Stimulated activated naive CD8-positive, alpha-beta T cell treated with anti-CD3 and anti-CD28 coated beads, Interleukin-15, Interleukin-2, amounts not matched to agents 100 U/mL and 50 U/mL, for 24 hours (primary cell): ENCODE measurements around the gene FSD2.
"Not testable (repeated sequence)": the region's sequence is repeated elsewhere in the genome, so short reads cannot be mapped to it uniquely, and the experiment has no call there.

Source experiments
- ATAC-seq: fragments of 150-1000 bp; cut with Tn5 transposase; one replicate; pipeline ENCODE4 v1.10.0; 2021
- DNase-seq: peaks from one replicate; pipeline ENCODE4 v3.0.0; 2021

FSD2 gene

DNA sequence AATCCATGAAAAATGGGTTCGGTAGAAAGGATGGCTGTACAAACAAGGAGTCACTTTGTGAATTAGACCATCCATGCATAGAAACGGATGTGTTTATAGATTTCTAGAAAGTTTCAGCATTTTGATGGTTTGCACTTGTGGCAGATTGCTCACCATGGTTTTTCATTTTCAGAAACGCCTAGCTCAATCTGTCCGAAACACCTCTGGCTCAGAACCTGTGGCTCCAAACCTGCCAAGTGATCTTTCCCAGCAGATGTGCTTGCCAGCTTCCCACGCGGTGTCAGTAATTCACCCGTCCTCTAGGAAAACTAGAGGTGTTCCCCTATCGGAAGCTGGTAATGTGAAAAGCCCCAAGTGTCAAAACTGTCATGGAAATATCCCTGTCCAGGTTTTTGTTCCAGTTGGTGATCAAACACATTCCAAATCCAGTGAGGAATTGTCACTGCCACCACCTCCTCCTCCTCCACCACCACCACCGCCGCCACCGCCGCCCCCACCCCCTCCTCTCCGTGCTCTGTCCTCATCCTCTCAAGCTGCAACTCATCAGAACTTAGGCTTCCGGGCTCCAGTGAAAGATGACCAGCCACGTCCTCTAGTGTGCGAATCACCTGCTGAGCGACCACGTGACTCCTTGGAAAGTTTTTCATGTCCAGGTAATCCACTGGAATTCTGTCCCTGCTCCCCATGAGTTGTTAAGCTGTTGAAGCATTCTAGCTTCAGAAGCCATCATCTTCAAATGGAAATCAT is 24.7 kb upstream of the FSD2 start:
- ATAC-seq (no peak), DNase-seq (no peak)

DNA sequence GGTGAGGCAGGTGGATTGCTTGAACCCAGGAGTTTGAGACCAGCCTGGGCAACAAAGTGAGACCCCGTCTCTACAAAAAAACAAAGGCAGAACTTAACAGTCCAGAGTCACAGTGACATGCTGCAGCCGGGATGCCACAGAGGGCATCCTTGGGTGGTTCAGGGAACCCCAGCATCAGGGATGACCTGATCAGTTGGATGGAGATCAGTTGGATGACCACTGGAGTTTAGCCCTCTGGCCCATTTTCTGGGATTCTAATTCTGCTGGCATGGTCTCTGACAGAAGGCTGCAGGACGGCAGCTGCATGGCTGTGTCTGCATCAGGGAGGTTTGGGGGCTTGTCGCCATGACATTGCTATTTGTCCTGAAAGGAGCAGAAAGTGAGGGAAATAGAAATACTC is 23.4 kb upstream of the FSD2 start:
- no peak for ATAC-seq
- no peak for DNase-seq

DNA sequence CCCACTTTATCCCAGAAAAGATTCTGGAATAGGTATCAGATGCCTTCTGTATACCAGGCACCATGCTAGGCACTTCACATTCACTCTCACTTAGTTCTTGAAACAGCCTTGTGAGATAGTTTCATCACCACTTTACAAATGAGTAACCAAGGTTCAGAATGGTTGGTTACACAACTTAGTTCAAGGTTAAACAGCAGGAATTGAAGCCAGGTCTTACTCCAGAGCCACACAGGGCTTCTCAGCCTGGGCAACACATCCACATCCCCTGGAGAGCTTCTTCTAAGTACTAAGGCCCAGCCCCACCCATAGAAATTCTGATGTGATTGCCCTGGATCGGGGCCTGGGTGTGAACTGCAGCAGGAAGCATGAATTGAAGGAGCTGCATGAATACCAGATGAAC is 22.2 kb upstream of the FSD2 start:
- no peak for DNase-seq
- no peak for ATAC-seq

DNA sequence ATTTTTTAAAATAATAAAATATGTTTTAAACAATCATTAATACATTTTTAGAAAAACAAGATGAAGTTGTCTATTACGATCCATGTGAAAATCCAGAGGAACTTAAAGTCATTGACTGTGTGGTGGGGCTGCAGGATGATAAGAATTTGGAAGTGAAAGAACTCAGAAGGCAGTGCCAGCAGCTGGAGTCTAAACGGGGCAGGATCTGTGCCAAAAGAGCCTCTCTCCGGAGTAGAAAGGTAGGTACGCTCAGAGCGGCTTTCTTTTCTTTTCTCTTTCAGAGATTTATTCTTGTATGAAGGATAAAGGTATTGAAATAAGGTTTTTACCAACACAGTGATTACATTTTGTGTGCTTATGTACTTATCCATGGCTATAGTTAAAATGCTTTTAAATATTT is 17.2 kb upstream of the FSD2 start:
- ATAC-seq, result no peak
- no peak for DNase-seq

GRCh38 chr15:82821851-82822250 is 16.0 kb upstream of the FSD2 start:
- not testable (repeated sequence) for ATAC-seq, DNase-seq

DNA sequence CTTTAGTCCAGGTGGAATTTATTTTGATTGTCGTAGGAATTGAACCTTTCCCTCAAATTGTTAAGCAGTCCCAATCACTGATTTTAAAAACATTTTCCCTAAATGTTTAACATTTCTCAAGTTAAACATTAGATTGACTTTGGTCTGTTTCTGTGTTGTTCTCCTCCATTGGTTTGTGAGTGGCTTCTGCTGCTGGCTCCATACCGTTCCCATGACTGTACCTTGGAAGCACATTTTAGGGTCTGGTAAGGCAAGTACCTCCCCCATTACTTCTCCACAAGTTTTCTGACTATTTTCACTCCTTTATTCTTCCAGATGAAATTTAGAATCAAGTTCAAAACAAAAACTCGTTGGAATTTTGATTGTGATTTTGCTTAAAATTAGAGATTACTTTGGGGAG is 15.5 kb upstream of the FSD2 start:
- not testable (repeated sequence) for DNase-seq, ATAC-seq

DNA sequence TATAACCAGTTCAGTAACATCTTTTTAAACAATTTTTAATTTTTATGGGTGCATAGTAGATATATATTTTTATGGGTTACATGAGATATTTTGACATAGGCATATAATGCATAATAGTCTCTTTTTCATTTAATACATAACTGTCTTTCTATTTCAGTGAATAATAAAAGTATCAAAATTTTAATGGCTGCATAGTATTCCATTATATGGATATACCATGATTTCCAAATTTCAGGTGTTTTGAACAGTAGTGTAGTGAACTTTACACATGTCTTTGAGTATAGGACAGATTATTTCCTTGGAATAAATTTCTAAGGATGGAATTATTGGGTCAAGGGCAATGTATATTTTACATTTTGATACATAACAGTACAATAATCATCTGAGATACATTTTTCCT is 14.3 kb upstream of the FSD2 start:
- no peak for ATAC-seq

GRCh38 chr15:82812994-82813393 is 7.1 kb upstream of the FSD2 start:
- ATAC-seq, result no peak
- no peak for DNase-seq

More for the DNA sequence above, 14.3 kb upstream of the FSD2 start:
- no peak for DNase-seq

DNA sequence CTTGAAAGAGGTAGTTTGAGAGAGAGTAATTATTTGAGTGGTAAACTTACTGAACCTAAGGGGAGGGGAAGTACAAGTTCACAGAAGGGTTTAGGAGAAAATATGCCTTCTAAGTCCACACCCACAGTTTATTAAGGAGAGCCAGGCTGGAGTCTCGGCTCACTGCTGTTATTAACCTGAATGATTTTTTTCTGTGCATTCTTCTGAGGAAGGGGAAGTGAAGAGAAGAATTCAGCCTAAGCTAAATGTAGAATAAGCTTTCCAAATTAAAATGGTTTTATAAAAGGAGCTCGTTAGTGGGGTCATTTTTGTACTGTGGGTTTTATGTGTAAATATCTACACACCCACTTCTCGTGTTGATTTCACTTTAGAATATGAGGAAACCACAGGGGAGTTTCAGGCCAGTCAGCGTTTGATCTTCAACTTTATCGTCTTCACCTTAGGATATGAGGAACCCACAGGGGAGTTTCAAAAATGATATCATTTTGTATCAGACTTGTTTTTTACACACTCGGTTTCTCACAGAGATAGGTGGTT is 5.1 kb upstream of the FSD2 start:
- DNase-seq (peak; percentile 21), ATAC-seq (no peak)

- peak; percentile 53 for DNase-seq
- peak; percentile 22 for ATAC-seq
Observed at GRCh38 chr15:82810061-82810889, 4.4 kb upstream of the FSD2 start.

- DNase-seq (peak; percentile 95), ATAC-seq (peak; percentile 97)
Observed at GRCh38 chr15:82809308-82810060, 3.6 kb upstream of the FSD2 start, which contains the start of gene WHAMM. Gene WHAMM, plus strand, starts transcription at chr15:82809628. Its CDS starts 99 bp downstream, at chr15:82809727.

GRCh38 chr15:82808634-82809041 is 2.8 kb upstream of the FSD2 start:
- no peak for DNase-seq

DNA sequence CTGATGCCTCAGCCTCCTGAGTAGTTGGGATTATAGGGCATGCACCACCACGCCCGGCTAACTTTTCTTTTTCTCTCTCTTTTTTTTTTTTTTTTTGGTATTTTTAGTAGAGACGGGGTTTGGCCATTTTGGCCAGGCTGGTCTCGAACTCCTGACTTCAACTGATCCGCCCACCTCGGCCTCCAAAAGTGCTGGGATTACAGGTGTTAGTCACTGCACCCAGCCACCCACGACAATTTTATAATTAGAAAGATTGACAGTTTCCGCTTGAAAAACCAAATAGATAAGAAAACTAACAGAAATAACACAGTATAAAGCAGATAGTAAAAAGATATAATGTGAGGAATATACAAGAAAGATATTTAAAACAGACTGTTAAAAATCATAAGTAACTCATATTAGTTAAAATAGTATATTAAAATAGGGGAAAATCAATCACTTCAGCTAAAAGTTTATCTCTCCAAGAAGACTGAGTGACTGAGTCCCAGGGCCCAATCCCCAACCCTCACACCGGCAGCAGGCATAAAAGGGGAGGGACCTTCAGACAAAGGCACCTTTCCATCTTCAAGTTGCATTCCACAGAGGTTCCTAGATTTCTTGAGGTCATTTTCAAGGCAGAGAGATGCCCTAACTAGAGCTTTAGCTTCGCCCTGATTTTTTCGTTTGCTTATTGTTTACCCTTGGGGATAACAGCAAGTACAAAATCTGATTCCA is 2.2 kb upstream of the FSD2 start:
- ATAC-seq (no peak), DNase-seq (no peak)

More at GRCh38 chr15:82808634-82809041, 2.8 kb upstream of the FSD2 start:
- no peak for ATAC-seq

DNA sequence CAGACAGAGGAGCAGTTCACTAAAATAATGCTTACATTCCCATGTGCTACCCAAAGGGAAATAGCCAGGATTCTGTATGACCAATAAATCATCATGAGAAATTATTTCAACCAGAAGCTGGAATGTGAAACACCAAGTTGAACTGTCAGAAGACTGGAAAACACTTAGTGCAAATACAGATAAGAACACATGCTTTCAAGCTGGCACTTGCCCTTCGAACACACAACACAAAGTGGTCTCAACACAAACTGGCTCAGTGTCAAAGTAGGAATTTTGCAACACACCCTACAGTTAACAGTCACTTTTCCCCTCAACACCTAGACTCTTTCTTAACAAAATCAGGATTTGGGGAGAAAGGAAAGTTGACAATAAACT is 1.3 kb downstream of the FSD2 start:
- no peak for DNase-seq
- no peak for ATAC-seq

GRCh38 chr15:82803793-82804574 is 1.9 kb downstream of the FSD2 start:
- DNase-seq (no peak), ATAC-seq (no peak)

DNA sequence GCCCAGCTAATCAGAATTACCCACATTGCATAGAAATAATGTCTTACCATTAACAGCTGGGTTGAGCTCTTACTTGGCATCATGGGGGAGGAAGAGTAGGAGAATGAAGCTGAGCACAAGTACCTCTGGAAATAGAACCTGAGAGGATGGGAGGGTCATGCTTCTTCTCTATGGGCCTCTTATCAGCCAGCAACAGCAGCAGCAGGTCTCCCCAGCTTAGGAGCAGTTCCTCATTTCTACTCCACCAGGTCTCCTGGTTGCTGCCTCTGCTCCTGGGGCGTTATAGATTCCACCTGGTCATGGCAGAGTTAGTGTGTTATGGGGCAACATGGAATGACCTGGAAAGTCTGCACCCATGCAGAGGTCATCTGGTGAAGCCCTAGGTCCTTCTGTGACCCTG is 3.4 kb downstream of the FSD2 start:
- DNase-seq (no peak), ATAC-seq (no peak)

GRCh38 chr15:82799183-82799841 is 6.6 kb downstream of the FSD2 start:
- DNase-seq (no peak), ATAC-seq (no peak)

DNA sequence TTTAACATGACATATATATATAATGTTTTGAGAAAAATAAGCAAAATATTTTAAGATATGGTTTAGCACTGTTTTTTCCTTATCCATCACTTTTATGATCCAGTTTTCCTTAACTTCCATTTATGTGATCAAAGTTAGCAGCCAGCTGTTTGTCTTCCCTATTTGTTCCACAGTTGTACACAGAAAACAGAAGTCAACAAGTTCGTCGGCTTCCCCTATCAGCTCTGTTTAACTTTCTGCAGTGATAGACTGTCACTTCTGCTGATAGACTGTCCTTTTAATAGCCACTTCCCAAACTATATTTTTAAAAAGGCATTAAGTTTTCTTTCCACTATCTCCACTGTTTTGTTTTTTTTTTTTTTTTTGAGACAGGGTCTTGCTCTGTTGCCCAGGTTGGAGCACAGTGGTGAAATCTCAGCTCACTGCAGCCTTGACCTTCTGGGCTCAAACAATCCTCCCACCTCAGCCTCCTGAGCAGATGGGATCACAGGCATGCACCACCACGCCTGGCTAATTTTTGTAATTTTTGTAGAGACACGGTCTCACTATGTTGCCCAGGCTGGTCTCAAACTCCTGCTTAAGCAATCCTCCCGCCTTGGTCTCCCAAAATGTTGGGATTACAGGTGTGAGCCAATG is 7.2 kb downstream of the FSD2 start:
- DNase-seq (no peak), ATAC-seq (no peak)

- ATAC-seq (no peak), DNase-seq (no peak)
Observed at GRCh38 chr15:82798104-82798503, 7.8 kb downstream of the FSD2 start.

- ATAC-seq (no peak), DNase-seq (no peak)
Observed at GRCh38 chr15:82793737-82794136, 12.1 kb downstream of the FSD2 start.
